ENCODE measurements around the gene MPPED2.

The MPPED2 gene

GRCh38 chr11:30452114-30452513 is 134.0 kb downstream of the MPPED2 start:
- H3K36me3 Mint-ChIP-seq: no peaks in the 10 kb centered on the region
- H3K4me3 Mint-ChIP-seq: no peak overlapping the region
- no peaks in the 10 kb centered on the region for H3K4me1 Mint-ChIP-seq
- H3K27me3 Mint-ChIP-seq: no peaks in the 10 kb centered on the region
- H3K9me3 Mint-ChIP-seq: no peaks in the 10 kb centered on the region
- no peak for DNase-seq
- CTCF ChIA-PET: no interaction called here
- H3K27ac Mint-ChIP-seq: no peak overlapping the region

- Mint-ChIP-seq H3K4me3 (no peak overlapping the region), H3K27me3 (no peaks in the 10 kb centered on the region), H3K4me1 (no peaks in the 10 kb centered on the region), H3K27ac (no peak overlapping the region), H3K9me3 (no peaks in the 10 kb centered on the region), H3K36me3 (no peaks in the 10 kb centered on the region)
- DNase-seq: no peak
- CTCF ChIA-PET: no interaction called here
These were observed 134.5 kb downstream of the MPPED2 start for GRCh38 chr11:30451626-30452025.

DNA sequence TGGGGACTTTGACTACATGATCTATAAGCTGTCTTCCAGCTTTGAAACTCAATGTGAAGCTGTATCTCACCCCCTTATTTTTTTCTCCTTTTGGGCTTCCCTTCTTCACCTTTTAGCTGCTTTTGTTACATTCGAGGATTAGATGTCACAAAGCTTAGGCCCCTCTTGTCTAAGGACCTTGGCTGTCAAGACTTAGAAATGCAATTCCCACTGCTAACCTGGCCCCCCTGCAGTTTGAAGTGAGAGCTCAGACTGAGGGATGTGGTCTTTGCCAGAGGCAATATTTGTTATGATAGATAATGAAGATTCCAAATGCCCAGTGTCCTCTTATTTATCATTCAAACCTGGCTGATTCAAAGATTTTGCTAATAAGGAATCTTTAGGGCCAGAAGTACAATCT is 135.0 kb downstream of the MPPED2 start:
- H3K9me3 Mint-ChIP-seq: no peaks in the 10 kb centered on the region
- no peak for DNase-seq
- no peaks in the 10 kb centered on the region for H3K36me3 Mint-ChIP-seq
- no peak overlapping the region for H3K4me3 Mint-ChIP-seq
- no peaks in the 10 kb centered on the region for H3K27me3 Mint-ChIP-seq
- no peaks in the 10 kb centered on the region for H3K4me1 Mint-ChIP-seq
- no peak overlapping the region for H3K27ac Mint-ChIP-seq
- CTCF ChIA-PET: no interaction called here

- no peaks in the 10 kb centered on the region for H3K27me3 Mint-ChIP-seq
- H3K27ac Mint-ChIP-seq: no peak overlapping the region
- no peaks in the 10 kb centered on the region for H3K36me3 Mint-ChIP-seq
- no peak for DNase-seq
- CTCF ChIA-PET: no interaction called here
- no peak overlapping the region for H3K4me3 Mint-ChIP-seq
- no peaks in the 10 kb centered on the region for H3K4me1 Mint-ChIP-seq
- H3K9me3 Mint-ChIP-seq: no peaks in the 10 kb centered on the region
These were observed 139.0 kb downstream of the MPPED2 start for GRCh38 chr11:30447058-30447640.

- CTCF ChIA-PET: no interaction called here
- H3K36me3 Mint-ChIP-seq: no peaks in the 10 kb centered on the region
- no peak for DNase-seq
- H3K27ac Mint-ChIP-seq: no peak overlapping the region
- no peak overlapping the region for H3K4me3 Mint-ChIP-seq
- no peaks in the 10 kb centered on the region for H3K4me1 Mint-ChIP-seq
- H3K9me3 Mint-ChIP-seq: no peaks in the 10 kb centered on the region
- no peaks in the 10 kb centered on the region for H3K27me3 Mint-ChIP-seq
These were observed 139.6 kb downstream of the MPPED2 start for GRCh38 chr11:30446520-30446919.

- Mint-ChIP-seq H3K27ac (no peak overlapping the region), H3K4me1 (no peaks in the 10 kb centered on the region), H3K4me3 (no peak overlapping the region), H3K9me3 (no peaks in the 10 kb centered on the region), H3K36me3 (no peaks in the 10 kb centered on the region), H3K27me3 (no peaks in the 10 kb centered on the region)
- CTCF ChIA-PET: no interaction called here
- DNase-seq: no peak
These were observed 141.1 kb downstream of the MPPED2 start for GRCh38 chr11:30445056-30445455.

- no peaks in the 10 kb centered on the region for H3K36me3 Mint-ChIP-seq
- no peaks in the 10 kb centered on the region for H3K27me3 Mint-ChIP-seq
- CTCF ChIA-PET: no interaction called here
- no peaks in the 10 kb centered on the region for H3K9me3 Mint-ChIP-seq
- no peak for DNase-seq
- no peaks in the 10 kb centered on the region for H3K4me1 Mint-ChIP-seq
- H3K4me3 Mint-ChIP-seq: no peak overlapping the region
- H3K27ac Mint-ChIP-seq: no peak overlapping the region
These were observed 145.6 kb downstream of the MPPED2 start for GRCh38 chr11:30440510-30440909.

GRCh38 chr11:30436801-30437200 is 149.4 kb downstream of the MPPED2 start:
- no peak overlapping the region for H3K4me3 Mint-ChIP-seq
- H3K27ac Mint-ChIP-seq: no peak overlapping the region
- CTCF ChIA-PET: no interaction called here
- DNase-seq: no peak
- H3K27me3 Mint-ChIP-seq: no peaks in the 10 kb centered on the region
- H3K9me3 Mint-ChIP-seq: no peaks in the 10 kb centered on the region
- H3K36me3 Mint-ChIP-seq: no peaks in the 10 kb centered on the region
- no peaks in the 10 kb centered on the region for H3K4me1 Mint-ChIP-seq

DNA sequence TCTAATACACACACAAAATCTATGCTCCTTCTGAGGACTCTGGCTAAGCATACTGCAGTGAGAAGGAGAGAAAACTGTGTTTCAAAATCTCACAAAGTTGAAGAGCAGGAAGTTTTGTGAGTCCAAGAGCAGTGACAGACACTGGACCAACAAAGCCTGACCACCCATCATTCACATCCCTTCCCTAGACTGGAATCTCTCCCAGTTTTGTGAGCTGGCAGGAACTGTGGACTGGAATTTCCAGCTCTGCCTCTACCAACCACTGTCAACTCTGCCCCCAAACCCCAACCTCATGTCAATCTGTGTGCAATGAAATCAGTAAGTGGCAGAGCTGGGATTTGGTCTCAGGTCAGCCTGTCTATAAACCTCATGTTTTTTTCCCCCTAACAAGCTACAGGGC is 150.7 kb downstream of the MPPED2 start:
- Mint-ChIP-seq H3K27ac (no peak overlapping the region), H3K4me1 (no peaks in the 10 kb centered on the region), H3K27me3 (no peaks in the 10 kb centered on the region), H3K36me3 (no peaks in the 10 kb centered on the region), H3K9me3 (no peaks in the 10 kb centered on the region), H3K4me3 (no peak overlapping the region)
- CTCF ChIA-PET: no interaction called here
- no peak for DNase-seq

GRCh38 chr11:30434901-30435300 is 151.3 kb downstream of the MPPED2 start:
- Mint-ChIP-seq H3K27ac (no peak overlapping the region), H3K4me3 (no peak overlapping the region), H3K36me3 (no peaks in the 10 kb centered on the region), H3K9me3 (no peaks in the 10 kb centered on the region), H3K4me1 (no peaks in the 10 kb centered on the region), H3K27me3 (no peaks in the 10 kb centered on the region)
- CTCF ChIA-PET: no interaction called here
- DNase-seq: no peak

DNA sequence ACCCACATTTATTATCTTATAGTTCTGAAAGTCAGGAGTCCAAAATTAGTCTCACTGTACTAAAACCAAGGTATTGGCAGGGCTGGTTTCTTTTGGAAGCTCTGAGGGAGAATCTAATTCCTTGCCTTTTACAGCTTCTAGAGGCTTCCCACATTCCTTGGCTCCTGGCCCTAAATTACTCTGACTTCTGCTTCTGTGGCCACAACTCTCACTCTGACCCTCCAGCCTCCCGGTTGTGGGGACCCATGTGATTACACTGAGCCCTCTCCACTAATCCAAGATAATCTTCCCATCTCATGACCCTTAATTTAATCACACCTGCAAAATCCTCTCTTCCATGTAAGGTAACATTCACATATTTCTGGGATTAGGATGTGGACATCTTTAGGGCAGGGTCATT is 152.3 kb downstream of the MPPED2 start:
- no peaks in the 10 kb centered on the region for H3K4me1 Mint-ChIP-seq
- no peaks in the 10 kb centered on the region for H3K27me3 Mint-ChIP-seq
- no peak for DNase-seq
- CTCF ChIA-PET: interaction anchor here (1.0 kb wide), 1 partner anchor 13 kb away, joined by 3 read pairs; no protein-coding TSS in a partner anchor
- H3K36me3 Mint-ChIP-seq: no peaks in the 10 kb centered on the region
- H3K4me3 Mint-ChIP-seq: no peak overlapping the region
- H3K27ac Mint-ChIP-seq: no peak overlapping the region
- no peaks in the 10 kb centered on the region for H3K9me3 Mint-ChIP-seq

- DNase-seq: no peak
- Mint-ChIP-seq H3K27ac (no peak overlapping the region), H3K9me3 (no peaks in the 10 kb centered on the region), H3K36me3 (no peaks in the 10 kb centered on the region), H3K4me1 (no peaks in the 10 kb centered on the region), H3K4me3 (no peak overlapping the region), H3K27me3 (no peaks in the 10 kb centered on the region)
- CTCF ChIA-PET: no interaction called here
These were observed 153.4 kb downstream of the MPPED2 start for GRCh38 chr11:30432716-30433115.

- CTCF ChIA-PET: no interaction called here
- H3K4me1 Mint-ChIP-seq: no peaks in the 10 kb centered on the region
- no peak for DNase-seq
- H3K9me3 Mint-ChIP-seq: no peaks in the 10 kb centered on the region
- H3K27ac Mint-ChIP-seq: no peak overlapping the region
- H3K36me3 Mint-ChIP-seq: no peaks in the 10 kb centered on the region
- H3K27me3 Mint-ChIP-seq: no peaks in the 10 kb centered on the region
- H3K4me3 Mint-ChIP-seq: no peak overlapping the region
These were observed 154.0 kb downstream of the MPPED2 start for GRCh38 chr11:30432178-30432577.

- DNase-seq: no peak
- Mint-ChIP-seq H3K27me3 (no peaks in the 10 kb centered on the region), H3K27ac (no peak overlapping the region), H3K4me1 (no peaks in the 10 kb centered on the region), H3K9me3 (no peaks in the 10 kb centered on the region), H3K36me3 (no peaks in the 10 kb centered on the region), H3K4me3 (no peak overlapping the region)
- CTCF ChIA-PET: no interaction called here
These were observed 154.9 kb downstream of the MPPED2 start for GRCh38 chr11:30431127-30431814.

DNA sequence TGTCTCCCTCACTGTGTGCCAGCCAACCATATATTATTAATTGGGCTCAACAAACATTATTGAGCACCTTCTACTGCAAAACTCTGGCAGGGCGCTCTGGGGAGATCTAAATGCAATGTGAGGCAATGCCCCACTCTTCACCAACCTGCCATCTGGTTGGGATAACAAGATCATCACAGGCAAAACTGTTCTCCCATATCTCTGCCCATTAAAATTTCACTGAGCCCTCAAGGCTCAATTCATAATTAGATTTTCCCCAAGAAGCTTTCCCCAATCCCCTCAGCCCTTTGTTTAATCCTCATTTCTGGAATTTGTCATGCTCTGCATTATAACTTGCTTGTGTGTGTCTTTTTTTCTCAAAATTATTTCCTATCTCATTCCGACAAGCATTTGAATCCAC is 156.6 kb downstream of the MPPED2 start:
- Mint-ChIP-seq H3K27ac (no peak overlapping the region), H3K4me3 (no peak overlapping the region), H3K9me3 (no peaks in the 10 kb centered on the region), H3K36me3 (no peaks in the 10 kb centered on the region), H3K27me3 (peaks cover under 1% of the 10 kb centered on the region), H3K4me1 (no peaks in the 10 kb centered on the region)
- DNase-seq: no peak
- CTCF ChIA-PET: no interaction called here

DNA sequence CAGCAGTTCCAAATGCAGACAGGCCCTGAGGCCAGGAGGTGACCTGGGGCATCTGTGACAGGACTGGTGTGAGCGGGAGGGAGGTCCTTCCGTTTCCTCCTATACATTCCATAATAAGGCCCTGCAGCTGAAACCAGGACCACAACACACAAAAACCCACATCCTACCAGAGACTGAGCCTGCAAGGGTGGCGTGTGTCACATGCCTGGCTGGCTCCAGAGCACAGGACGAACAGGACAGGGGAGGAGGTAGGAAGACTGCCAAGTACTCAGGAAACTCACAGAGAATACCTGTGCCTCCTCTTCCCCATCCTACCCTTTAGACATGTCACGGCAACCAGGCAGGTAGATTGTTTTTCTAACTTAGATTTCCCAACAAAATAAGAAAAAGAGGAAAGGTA is 159.4 kb downstream of the MPPED2 start:
- no peak overlapping the region for H3K27ac Mint-ChIP-seq
- H3K4me3 Mint-ChIP-seq: no peak overlapping the region
- H3K4me1 Mint-ChIP-seq: no peaks in the 10 kb centered on the region
- H3K9me3 Mint-ChIP-seq: no peaks in the 10 kb centered on the region
- peaks cover 3% of the 10 kb centered on the region for H3K27me3 Mint-ChIP-seq
- no peak for DNase-seq
- no peaks in the 10 kb centered on the region for H3K36me3 Mint-ChIP-seq
- CTCF ChIA-PET: no interaction called here

Measured in activated naive CD4-positive, alpha-beta T cell treated with anti-CD3 and anti-CD28 coated beads, Interleukin-2, amount 10 ng/mL, durations not matched to agents 7 days and 5 days (primary cell).